ENCODE results near the gene SCAF1. TPM values are rescaled to one million over a fixed set of nuclear protein-coding genes. Genes with fewer than 3 reads are reported as not detected.
"Not testable (repeated sequence)": the region's sequence is repeated elsewhere in the genome, so short reads cannot be mapped to it uniquely, and the experiment has no call there.

SCAF1 gene
- total and polyA plus RNA-seq, 2 of the 13 experiments (the other 11 are each of a cell fraction or from before 2014, with no cell fraction given): 3.3 to 6.1 TPM

DNA sequence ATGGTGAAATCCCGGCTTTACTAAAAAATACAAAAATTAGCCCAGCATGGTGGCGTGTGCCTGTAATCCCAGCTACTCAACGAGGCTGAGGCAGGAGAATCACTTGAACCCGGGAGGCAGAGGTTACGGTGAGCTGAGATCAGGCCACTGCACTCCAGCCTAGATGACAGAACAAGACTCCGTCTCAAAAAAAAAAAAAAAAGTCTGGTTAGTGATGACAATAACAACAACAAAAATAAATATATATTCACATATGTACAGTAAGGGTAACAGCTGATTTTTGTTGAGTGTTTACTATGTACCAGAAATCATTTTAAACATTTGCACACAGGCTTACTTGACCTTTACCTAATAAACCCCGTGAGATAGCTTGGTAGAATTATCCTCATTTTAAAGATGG is 25.1 kb upstream of the SCAF1 start:
- Histone ChIP-seq H3K9me3 (ENCODE audit: low read length) (no peaks in the 10 kb centered on the region), H2AFZ (ENCODE audit: low read length) (no peak overlapping the region), H3K27ac (ENCODE audit: extremely low read length, insufficient read depth, low read length) (no peak overlapping the region), H4K20me1 (ENCODE audit: insufficient read depth, low read length) (peaks cover 3% of the 10 kb centered on the region), H3K9ac (ENCODE audit: insufficient read depth, low read depth, low read length) (no peak overlapping the region), H3K4me1 (ENCODE audit: insufficient read depth, low read length) (peaks cover 17% of the 10 kb centered on the region), H3K4me2 (ENCODE audit: low read depth, low read length) (no peak overlapping the region), H3K79me2 (ENCODE audit: insufficient read depth, low read length) (peaks cover 3% of the 10 kb centered on the region), H3K36me3 (replicated peaks in 1 of 2; ENCODE audit: control insufficient read depth in 1 of 2, insufficient read depth in 2 of 2, low read length in 2 of 2) (peaks cover 21 to 55% of the 10 kb centered on the region in 2 experiments; a peak in 4 of 5 replicates), H3K27me3 (ENCODE audit: control insufficient read depth in 1 of 2, insufficient read depth in 2 of 2, low read length in 2 of 2) (no peaks in the 10 kb centered on the region), H3K4me3 (replicated peaks in 1 of 3; ENCODE audit: insufficient read depth in 1 of 3, low read depth in 2 of 3, low read length in 3 of 3) (no peak overlapping the region)
- ChIA-PET POLR2A (no interaction called here), CTCF (ENCODE audit: low intra/inter-chr PET ratio, low total read pairs) (no interaction called here)
- in situ Hi-C loops (cut with HindIII; ENCODE audit: extremely low pct_ligation_motif_present, low pct_unique_long_range_greater_than_20kb) (no loop called here), intact Hi-C loops (cut with micrococcal nuclease; ENCODE audit: unreplicated experiment) (loop anchor here (1.0 kb wide), 1 partner anchor 14 kb away; no protein-coding TSS in a partner anchor)
- no peak for ATAC-seq
- no peak for DNase-seq (ENCODE audit: low spot score)
- FAIRE-seq: no peak
- WGBS (ENCODE audit: low lambda C conversion rate): 96% methylated on average over 7 of the region's 7 CpGs
- no TSS peak for BruUV-seq (replicated peaks)
- TF ChIP-seq, protein P1, sequence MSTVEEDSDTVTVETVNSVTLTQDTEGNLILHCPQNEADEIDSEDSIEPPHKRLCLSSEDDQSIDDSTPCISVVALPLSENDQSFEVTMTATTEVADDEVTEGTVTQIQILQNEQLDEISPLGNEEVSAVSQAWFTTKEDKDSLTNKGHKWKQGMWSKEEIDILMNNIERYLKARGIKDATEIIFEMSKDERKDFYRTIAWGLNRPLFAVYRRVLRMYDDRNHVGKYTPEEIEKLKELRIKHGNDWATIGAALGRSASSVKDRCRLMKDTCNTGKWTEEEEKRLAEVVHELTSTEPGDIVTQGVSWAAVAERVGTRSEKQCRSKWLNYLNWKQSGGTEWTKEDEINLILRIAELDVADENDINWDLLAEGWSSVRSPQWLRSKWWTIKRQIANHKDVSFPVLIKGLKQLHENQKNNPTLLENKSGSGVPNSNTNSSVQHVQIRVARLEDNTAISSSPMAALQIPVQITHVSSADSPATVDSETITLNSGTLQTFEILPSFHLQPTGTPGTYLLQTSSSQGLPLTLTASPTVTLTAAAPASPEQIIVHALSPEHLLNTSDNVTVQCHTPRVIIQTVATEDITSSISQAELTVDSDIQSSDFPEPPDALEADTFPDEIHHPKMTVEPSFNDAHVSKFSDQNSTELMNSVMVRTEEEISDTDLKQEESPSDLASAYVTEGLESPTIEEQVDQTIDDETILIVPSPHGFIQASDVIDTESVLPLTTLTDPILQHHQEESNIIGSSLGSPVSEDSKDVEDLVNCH (CRISPR knock-in tag; IDR thresholded peaks at IDR 0.05): no peak
- TF ChIP-seq ZNF619 (CRISPR knock-in tag; IDR thresholded peaks at IDR 0.05): no peak
- TF ChIP-seq ASH2L (IDR thresholded peaks at IDR 0.05; ENCODE audit: insufficient read length, low read depth, low read length): no peak
- TF ChIP-seq ZNF543 (CRISPR knock-in tag; IDR thresholded peaks at IDR 0.05): no peak
- no peak for TF ChIP-seq MEIS1 (CRISPR knock-in tag; IDR thresholded peaks at IDR 0.05; ENCODE audit: borderline replicate concordance)
- no peak for TF ChIP-seq DNMT3B (CRISPR knock-in tag; conservative IDR thresholded peaks at IDR 0.05)
- no peak for TF ChIP-seq ZBTB42 (CRISPR knock-in tag; IDR thresholded peaks at IDR 0.05)
- TF ChIP-seq ZNF260 (CRISPR knock-in tag; IDR thresholded peaks at IDR 0.05; ENCODE audit: borderline replicate concordance, low read depth): no peak
- TF ChIP-seq, protein P2, sequence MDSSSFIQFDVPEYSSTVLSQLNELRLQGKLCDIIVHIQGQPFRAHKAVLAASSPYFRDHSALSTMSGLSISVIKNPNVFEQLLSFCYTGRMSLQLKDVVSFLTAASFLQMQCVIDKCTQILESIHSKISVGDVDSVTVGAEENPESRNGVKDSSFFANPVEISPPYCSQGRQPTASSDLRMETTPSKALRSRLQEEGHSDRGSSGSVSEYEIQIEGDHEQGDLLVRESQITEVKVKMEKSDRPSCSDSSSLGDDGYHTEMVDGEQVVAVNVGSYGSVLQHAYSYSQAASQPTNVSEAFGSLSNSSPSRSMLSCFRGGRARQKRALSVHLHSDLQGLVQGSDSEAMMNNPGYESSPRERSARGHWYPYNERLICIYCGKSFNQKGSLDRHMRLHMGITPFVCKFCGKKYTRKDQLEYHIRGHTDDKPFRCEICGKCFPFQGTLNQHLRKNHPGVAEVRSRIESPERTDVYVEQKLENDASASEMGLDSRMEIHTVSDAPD (CRISPR knock-in tag; IDR thresholded peaks at IDR 0.05): no peak
- no peak for TF ChIP-seq NFKBIZ (CRISPR knock-in tag; IDR thresholded peaks at IDR 0.05)
- TF ChIP-seq ZFYVE20 (CRISPR knock-in tag; IDR thresholded peaks at IDR 0.05; ENCODE audit: borderline replicate concordance, low read depth): no peak
- TF ChIP-seq ZNF235 (CRISPR knock-in tag; IDR thresholded peaks at IDR 0.05; ENCODE audit: borderline replicate concordance): no peak
- TF ChIP-seq TAF1 (CRISPR knock-in tag; IDR thresholded peaks at IDR 0.05): no peak
- TF ChIP-seq ZNF570 (CRISPR knock-in tag; IDR thresholded peaks at IDR 0.05; ENCODE audit: borderline replicate concordance): no peak

DNA sequence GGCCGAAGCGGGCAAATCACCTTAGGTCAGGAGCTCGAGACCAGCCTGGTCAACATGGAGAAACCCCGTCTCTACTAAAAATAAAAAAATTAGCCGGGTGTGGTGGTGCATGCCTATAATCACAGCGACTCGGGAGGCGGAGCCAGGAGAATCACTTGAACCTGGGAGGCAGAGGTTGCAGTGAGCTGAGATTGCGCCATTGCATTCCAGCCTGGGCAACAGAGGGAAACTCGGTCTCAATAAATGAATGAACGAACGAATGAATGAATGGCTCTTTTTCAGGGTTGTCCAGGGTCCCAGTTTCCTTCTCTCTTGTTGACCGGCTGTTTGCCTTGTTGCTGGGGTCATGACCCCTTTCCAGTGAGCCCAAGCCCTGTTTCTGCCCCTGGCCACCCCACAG is 24.1 kb upstream of the SCAF1 start:
- H3K36me3 ChIP-seq (replicated peaks in 1 of 2; ENCODE audit: control insufficient read depth in 1 of 2, insufficient read depth in 2 of 2, low read length in 2 of 2): peaks cover 22 to 51% of the 10 kb centered on the region in 2 experiments; a peak in 4 of 5 replicates
- H4K20me1 ChIP-seq (ENCODE audit: insufficient read depth, low read length); FAIRE-seq; H2AFZ ChIP-seq (ENCODE audit: low read length); H3K4me2 ChIP-seq (ENCODE audit: low read depth, low read length); DNase-seq (ENCODE audit: low spot score); in situ Hi-C loops (cut with HindIII; ENCODE audit: extremely low pct_ligation_motif_present, low pct_unique_long_range_greater_than_20kb); H3K79me2 ChIP-seq (ENCODE audit: insufficient read depth, low read length); H3K9ac ChIP-seq (ENCODE audit: insufficient read depth, low read depth, low read length); BruUV-seq (replicated peaks); H3K27me3 ChIP-seq (ENCODE audit: control insufficient read depth in 1 of 2, insufficient read depth in 2 of 2, low read length in 2 of 2); intact Hi-C loops (cut with micrococcal nuclease; ENCODE audit: unreplicated experiment); H3K4me3 ChIP-seq (replicated peaks in 1 of 3; ENCODE audit: insufficient read depth in 1 of 3, low read depth in 2 of 3, low read length in 3 of 3); H3K27ac ChIP-seq (ENCODE audit: extremely low read length, insufficient read depth, low read length); H3K9me3 ChIP-seq (ENCODE audit: low read length); ATAC-seq; POLR2A ChIA-PET; CTCF ChIA-PET (ENCODE audit: low intra/inter-chr PET ratio, low total read pairs): not testable (repeated sequence)
- 91% methylated on average over 13 of the region's 13 CpGs for WGBS (ENCODE audit: low lambda C conversion rate)
- H3K4me1 ChIP-seq (ENCODE audit: insufficient read depth, low read length): peaks cover 16% of the 10 kb centered on the region

Data from HepG2 (cell line).